GM12878 (cell line): Measurements from ENCODE around the gene MAGEA2B. TPM values are rescaled to one million over a fixed set of nuclear protein-coding genes. Genes with fewer than 3 reads are reported as not detected.

ENCODE experiments used
- polyA plus RNA-seq, 11 experiments: library from polyadenylated mRNA; depleted of rRNA in 4 of 11; unstranded in 6 of 11; stranded (reverse) in 5 of 11; fragments of >200 nt; fragmentation: Nextera tagmentation in 4 of 11; fragmentation: Illumina TruSeq in 1 of 11; extraction: Ambion mirVana in 4 of 11; extraction: Trizol in 1 of 11; gene quantifications; 1 replicate in 1 of 11; 2 replicates in 10 of 11; pipeline versions ENCODE4 v1.2.1 to v1.2.3, GENCODE V29; 2011 to 2016; ENCODE audit warnings: inconsistent platforms in 2 of 11, missing spikeins in 2 of 11, low read depth in 1 of 11
- total RNA-seq, 4 experiments: library from RNA; depleted of rRNA in 3 of 4; stranded (reverse); fragments of >200 nt in 3 of 4; fragmentation: Illumina TruSeq in 1 of 4; extraction: Trizol in 1 of 4; gene quantifications; 2 replicates each; pipeline versions ENCODE4 v1.2.1 to v1.2.3, GENCODE V29; 2013 to 2021

The MAGEA2B gene
- total and polyA plus RNA-seq, 10 of the 15 experiments (the other 5 are each of a cell fraction or from before 2014, with no cell fraction given), result not detected

Other genes with a start within 250 kb of the MAGEA2B start
Only the 7 nearest of the 11 such genes appear.
- gene MAGEA3, start 15.8 kb upstream of the MAGEA2B start, total RNA-seq (2014; rRNA removed), result not detected in 2 replicates
- gene MAGEA3, start 15.8 kb upstream of the MAGEA2B start, total RNA-seq (2014; rRNA removed; fragmentation: Illumina TruSeq; extraction: Trizol), result not detected in 2 replicates
- not detected in 2 replicates for gene MAGEA3, start 15.8 kb upstream of the MAGEA2B start, total RNA-seq (2021)
- 1.4 TPM in 2 replicates for gene MAGEA3, start 15.8 kb upstream of the MAGEA2B start, polyA plus RNA-seq (2011; rRNA removed)
- not detected in 2 replicates for gene MAGEA3, start 15.8 kb upstream of the MAGEA2B start, polyA plus RNA-seq (2014; fragmentation: Illumina TruSeq; extraction: Trizol)
- not detected for gene MAGEA3, start 15.8 kb upstream of the MAGEA2B start, polyA plus RNA-seq (2014; fragmentation: Nextera tagmentation; extraction: Ambion mirVana)
- not detected in 2 replicates for gene MAGEA3, start 15.8 kb upstream of the MAGEA2B start, polyA plus RNA-seq (2014; rRNA removed)
- not detected for gene MAGEA3, start 15.8 kb upstream of the MAGEA2B start, polyA plus RNA-seq (2016; fragmentation: Nextera tagmentation; extraction: Ambion mirVana)
- 0.22 and 0.34 TPM in 2 replicates for gene CSAG2, start 5.4 kb upstream of the MAGEA2B start, total RNA-seq (2014; rRNA removed)
- not detected in 2 replicates for gene CSAG2, start 5.4 kb upstream of the MAGEA2B start, total RNA-seq (2014; rRNA removed; fragmentation: Illumina TruSeq; extraction: Trizol)
- gene CSAG2, start 5.4 kb upstream of the MAGEA2B start, total RNA-seq (2021), result not detected in 2 replicates
- gene CSAG2, start 5.4 kb upstream of the MAGEA2B start, polyA plus RNA-seq (2011; rRNA removed), result 0.83 TPM in 1 of 2 replicates, not detected in the other
- 0.46 TPM in 1 of 2 replicates, not detected in the other for gene CSAG2, start 5.4 kb upstream of the MAGEA2B start, polyA plus RNA-seq (2014; fragmentation: Illumina TruSeq; extraction: Trizol)
- under 1 TPM; 0.48 to 0.58 TPM for gene CSAG2, start 5.4 kb upstream of the MAGEA2B start, polyA plus RNA-seq (2014; fragmentation: Nextera tagmentation; extraction: Ambion mirVana)
- 0.14 TPM in 1 of 2 replicates, not detected in the other for gene CSAG2, start 5.4 kb upstream of the MAGEA2B start, polyA plus RNA-seq (2014; rRNA removed)
- gene CSAG2, start 5.4 kb upstream of the MAGEA2B start, polyA plus RNA-seq (2016; fragmentation: Nextera tagmentation; extraction: Ambion mirVana), result under 1 TPM in 1 of 2 experiments, not detected in 1; 0.40 TPM
- gene CSAG1, start 19.1 kb downstream of the MAGEA2B start, total RNA-seq (2014; rRNA removed), result not detected in 2 replicates
- gene CSAG1, start 19.1 kb downstream of the MAGEA2B start, total RNA-seq (2014; rRNA removed; fragmentation: Illumina TruSeq; extraction: Trizol), result not detected in 2 replicates
- not detected in 2 replicates for gene CSAG1, start 19.1 kb downstream of the MAGEA2B start, total RNA-seq (2021)
- 1.3 and 1.6 TPM in 2 replicates for gene CSAG1, start 19.1 kb downstream of the MAGEA2B start, polyA plus RNA-seq (2011; rRNA removed)
- gene CSAG1, start 19.1 kb downstream of the MAGEA2B start, polyA plus RNA-seq (2014; fragmentation: Illumina TruSeq; extraction: Trizol), result not detected in 2 replicates
- not detected for gene CSAG1, start 19.1 kb downstream of the MAGEA2B start, polyA plus RNA-seq (2014; fragmentation: Nextera tagmentation; extraction: Ambion mirVana)
- not detected in 2 replicates for gene CSAG1, start 19.1 kb downstream of the MAGEA2B start, polyA plus RNA-seq (2014; rRNA removed)
- gene CSAG1, start 19.1 kb downstream of the MAGEA2B start, polyA plus RNA-seq (2016; fragmentation: Nextera tagmentation; extraction: Ambion mirVana), result not detected
- not detected in 2 replicates for gene MAGEA12, start 19.1 kb downstream of the MAGEA2B start, total RNA-seq (2014; rRNA removed)
- not detected in 2 replicates for gene MAGEA12, start 19.1 kb downstream of the MAGEA2B start, total RNA-seq (2014; rRNA removed; fragmentation: Illumina TruSeq; extraction: Trizol)
- gene MAGEA12, start 19.1 kb downstream of the MAGEA2B start, total RNA-seq (2021), result not detected in 2 replicates
- 0.73 and 1.3 TPM in 2 replicates for gene MAGEA12, start 19.1 kb downstream of the MAGEA2B start, polyA plus RNA-seq (2011; rRNA removed)
- gene MAGEA12, start 19.1 kb downstream of the MAGEA2B start, polyA plus RNA-seq (2014; fragmentation: Illumina TruSeq; extraction: Trizol), result not detected in 2 replicates
- not detected for gene MAGEA12, start 19.1 kb downstream of the MAGEA2B start, polyA plus RNA-seq (2014; fragmentation: Nextera tagmentation; extraction: Ambion mirVana)
- gene MAGEA12, start 19.1 kb downstream of the MAGEA2B start, polyA plus RNA-seq (2014; rRNA removed), result not detected in 2 replicates
- gene MAGEA12, start 19.1 kb downstream of the MAGEA2B start, polyA plus RNA-seq (2016; fragmentation: Nextera tagmentation; extraction: Ambion mirVana), result not detected
- not detected in 2 replicates for gene MAGEA2, start 39.2 kb downstream of the MAGEA2B start, total RNA-seq (2014; rRNA removed)
- not detected in 2 replicates for gene MAGEA2, start 39.2 kb downstream of the MAGEA2B start, total RNA-seq (2014; rRNA removed; fragmentation: Illumina TruSeq; extraction: Trizol)
- not detected in 2 replicates for gene MAGEA2, start 39.2 kb downstream of the MAGEA2B start, total RNA-seq (2021)
- gene MAGEA2, start 39.2 kb downstream of the MAGEA2B start, polyA plus RNA-seq (2011; rRNA removed), result 0.04 and 0.09 TPM in 2 replicates
- not detected in 2 replicates for gene MAGEA2, start 39.2 kb downstream of the MAGEA2B start, polyA plus RNA-seq (2014; fragmentation: Illumina TruSeq; extraction: Trizol)
- gene MAGEA2, start 39.2 kb downstream of the MAGEA2B start, polyA plus RNA-seq (2014; fragmentation: Nextera tagmentation; extraction: Ambion mirVana), result not detected
- gene MAGEA2, start 39.2 kb downstream of the MAGEA2B start, polyA plus RNA-seq (2014; rRNA removed), result 0.13 TPM in 1 of 2 replicates, not detected in the other
- gene MAGEA2, start 39.2 kb downstream of the MAGEA2B start, polyA plus RNA-seq (2016; fragmentation: Nextera tagmentation; extraction: Ambion mirVana), result not detected
- 0.34 TPM in 1 of 2 replicates, not detected in the other for gene CSAG3, start 44.6 kb downstream of the MAGEA2B start, total RNA-seq (2014; rRNA removed)
- gene CSAG3, start 44.6 kb downstream of the MAGEA2B start, total RNA-seq (2014; rRNA removed; fragmentation: Illumina TruSeq; extraction: Trizol), result 0.23 TPM in 1 of 2 replicates, not detected in the other
- gene CSAG3, start 44.6 kb downstream of the MAGEA2B start, total RNA-seq (2021), result not detected in 2 replicates
- 1.2 and 1.9 TPM in 2 replicates for gene CSAG3, start 44.6 kb downstream of the MAGEA2B start, polyA plus RNA-seq (2011; rRNA removed)
- 1.2 TPM in 1 of 2 replicates, not detected in the other for gene CSAG3, start 44.6 kb downstream of the MAGEA2B start, polyA plus RNA-seq (2014; fragmentation: Illumina TruSeq; extraction: Trizol)
- gene CSAG3, start 44.6 kb downstream of the MAGEA2B start, polyA plus RNA-seq (2014; fragmentation: Nextera tagmentation; extraction: Ambion mirVana), result under 1 TPM; 0.33 to 0.68 TPM
- gene CSAG3, start 44.6 kb downstream of the MAGEA2B start, polyA plus RNA-seq (2014; rRNA removed), result 0.14 and 0.67 TPM in 2 replicates
- under 1 TPM; 0.40 to 0.96 TPM for gene CSAG3, start 44.6 kb downstream of the MAGEA2B start, polyA plus RNA-seq (2016; fragmentation: Nextera tagmentation; extraction: Ambion mirVana)
- gene MAGEA6, start 55.1 kb downstream of the MAGEA2B start, total RNA-seq (2014; rRNA removed), result not detected in 2 replicates
- gene MAGEA6, start 55.1 kb downstream of the MAGEA2B start, total RNA-seq (2014; rRNA removed; fragmentation: Illumina TruSeq; extraction: Trizol), result not detected in 2 replicates
- gene MAGEA6, start 55.1 kb downstream of the MAGEA2B start, total RNA-seq (2021), result 0.16 TPM in 1 of 2 replicates, not detected in the other
- gene MAGEA6, start 55.1 kb downstream of the MAGEA2B start, polyA plus RNA-seq (2011; rRNA removed), result 1.9 and 2.7 TPM in 2 replicates
- not detected in 2 replicates for gene MAGEA6, start 55.1 kb downstream of the MAGEA2B start, polyA plus RNA-seq (2014; fragmentation: Illumina TruSeq; extraction: Trizol)
- not detected for gene MAGEA6, start 55.1 kb downstream of the MAGEA2B start, polyA plus RNA-seq (2014; fragmentation: Nextera tagmentation; extraction: Ambion mirVana)
- 0.04 and 0.38 TPM in 2 replicates for gene MAGEA6, start 55.1 kb downstream of the MAGEA2B start, polyA plus RNA-seq (2014; rRNA removed)
- gene MAGEA6, start 55.1 kb downstream of the MAGEA2B start, polyA plus RNA-seq (2016; fragmentation: Nextera tagmentation; extraction: Ambion mirVana), result not detected